Fibroblast of the conjunctiva (primary cell): ENCODE results near the gene SPAM1.
"Not testable (repeated sequence)": the region's sequence is repeated elsewhere in the genome, so short reads cannot be mapped to it uniquely, and the experiment has no call there.

Experiments
- DNase-seq: peaks from one replicate; pipeline ENCODE4 v3.0.0-alpha.2; 2010; ENCODE audit warnings: low read depth

SPAM1 gene, protein sequence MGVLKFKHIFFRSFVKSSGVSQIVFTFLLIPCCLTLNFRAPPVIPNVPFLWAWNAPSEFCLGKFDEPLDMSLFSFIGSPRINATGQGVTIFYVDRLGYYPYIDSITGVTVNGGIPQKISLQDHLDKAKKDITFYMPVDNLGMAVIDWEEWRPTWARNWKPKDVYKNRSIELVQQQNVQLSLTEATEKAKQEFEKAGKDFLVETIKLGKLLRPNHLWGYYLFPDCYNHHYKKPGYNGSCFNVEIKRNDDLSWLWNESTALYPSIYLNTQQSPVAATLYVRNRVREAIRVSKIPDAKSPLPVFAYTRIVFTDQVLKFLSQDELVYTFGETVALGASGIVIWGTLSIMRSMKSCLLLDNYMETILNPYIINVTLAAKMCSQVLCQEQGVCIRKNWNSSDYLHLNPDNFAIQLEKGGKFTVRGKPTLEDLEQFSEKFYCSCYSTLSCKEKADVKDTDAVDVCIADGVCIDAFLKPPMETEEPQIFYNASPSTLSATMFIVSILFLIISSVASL

DNA sequence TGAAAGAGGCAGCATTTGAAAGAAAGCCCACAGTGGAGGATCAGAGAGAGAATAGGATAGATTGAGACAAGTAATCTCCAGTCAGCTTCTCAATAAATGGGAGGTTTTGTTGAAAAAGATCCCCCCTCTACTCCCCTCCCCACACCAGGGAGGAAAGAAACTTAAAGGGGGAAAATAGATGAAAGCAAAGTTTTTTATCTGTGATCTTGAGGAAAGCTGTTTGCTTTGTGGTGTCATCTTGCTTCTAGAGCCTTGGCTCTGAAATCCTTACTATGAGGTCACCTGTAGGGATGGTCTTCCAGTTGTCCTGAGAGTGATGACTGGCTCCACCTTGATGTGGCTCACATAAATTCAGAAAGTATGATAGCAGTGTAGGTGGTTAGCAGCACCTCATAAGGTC, at the start of gene SPAM1:
Gene SPAM1 (plus strand): TSS at position 301 of the 400 bp plus-strand sequence. CDS start 28,330 bp downstream, outside the sequence.
- no peak for DNase-seq

DNA sequence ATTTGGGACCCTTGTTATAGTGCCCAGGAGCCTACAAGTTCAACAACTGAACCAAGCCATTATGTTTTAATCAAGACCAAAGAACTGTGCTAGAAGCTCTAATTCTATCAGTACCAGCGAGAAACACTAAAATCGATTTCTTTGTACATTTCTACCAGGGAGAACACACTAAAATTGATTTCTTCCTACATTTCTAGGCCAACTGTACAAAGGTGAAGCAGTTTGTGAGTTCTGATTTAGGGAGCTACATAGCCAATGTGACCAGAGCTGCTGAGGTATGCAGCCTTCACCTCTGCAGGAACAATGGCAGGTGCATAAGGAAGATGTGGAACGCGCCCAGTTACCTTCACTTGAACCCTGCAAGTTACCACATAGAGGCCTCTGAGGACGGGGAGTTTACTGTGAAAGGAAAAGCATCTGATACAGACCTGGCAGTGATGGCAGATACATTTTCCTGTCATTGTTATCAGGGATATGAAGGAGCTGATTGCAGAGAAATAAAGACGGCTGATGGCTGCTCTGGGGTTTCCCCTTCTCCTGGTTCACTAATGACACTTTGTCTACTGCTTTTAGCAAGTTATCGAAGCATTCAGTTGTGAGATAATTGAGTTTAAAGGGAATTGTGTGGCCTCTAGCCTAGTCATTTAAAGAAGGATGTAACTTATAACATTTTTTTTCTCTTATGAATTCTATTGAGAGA, 48.3 kb upstream of the SPAM1 start:
- DNase-seq = no peak

DNA sequence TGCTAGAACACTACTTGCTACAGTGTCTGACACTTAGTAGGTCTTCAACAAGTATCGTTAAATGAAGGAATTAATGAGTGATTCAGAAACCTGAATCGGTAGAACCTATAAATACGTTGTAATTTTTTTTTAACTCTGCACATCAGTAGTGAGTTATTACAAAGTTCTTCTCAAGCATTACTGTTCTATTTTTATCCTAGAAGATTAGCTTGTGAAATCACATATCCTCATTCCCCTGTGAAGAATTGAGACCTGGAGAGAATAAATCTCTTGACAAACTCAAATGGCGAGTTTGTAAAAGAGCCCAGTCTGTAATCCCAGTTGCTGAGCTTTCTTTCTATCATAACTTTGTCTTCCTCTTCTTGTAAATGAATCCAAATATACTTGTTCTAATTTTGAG, 45.4 kb upstream of the SPAM1 start:
- DNase-seq = no peak

GRCh38 chr7:123881300-123881699, 43.7 kb upstream of the SPAM1 start:
- DNase-seq = no peak

DNA sequence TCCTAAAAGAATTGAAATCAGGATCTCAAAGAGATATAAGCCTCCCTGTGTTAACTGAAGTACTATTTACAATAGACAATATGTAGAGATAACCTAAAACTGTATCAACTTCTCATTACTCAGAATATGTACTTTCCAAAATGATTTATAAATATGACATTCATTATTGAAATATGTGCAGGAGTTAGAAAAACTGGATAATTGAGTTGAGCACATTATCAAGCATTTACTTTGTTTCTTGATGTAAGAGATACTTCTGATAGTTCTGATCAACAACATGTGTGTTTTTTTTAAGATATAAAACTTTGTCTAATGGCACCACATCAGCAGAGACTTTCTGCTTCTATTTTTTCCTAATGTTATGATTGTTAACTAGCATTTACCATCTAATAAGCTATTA, 41.9 kb upstream of the SPAM1 start:
- no peak for DNase-seq

- no peak for DNase-seq
Measured at GRCh38 chr7:123888192-123888591, 36.8 kb upstream of the SPAM1 start.

- DNase-seq = not testable (repeated sequence)
Measured at GRCh38 chr7:123894753-123895152, 30.3 kb upstream of the SPAM1 start.

DNA sequence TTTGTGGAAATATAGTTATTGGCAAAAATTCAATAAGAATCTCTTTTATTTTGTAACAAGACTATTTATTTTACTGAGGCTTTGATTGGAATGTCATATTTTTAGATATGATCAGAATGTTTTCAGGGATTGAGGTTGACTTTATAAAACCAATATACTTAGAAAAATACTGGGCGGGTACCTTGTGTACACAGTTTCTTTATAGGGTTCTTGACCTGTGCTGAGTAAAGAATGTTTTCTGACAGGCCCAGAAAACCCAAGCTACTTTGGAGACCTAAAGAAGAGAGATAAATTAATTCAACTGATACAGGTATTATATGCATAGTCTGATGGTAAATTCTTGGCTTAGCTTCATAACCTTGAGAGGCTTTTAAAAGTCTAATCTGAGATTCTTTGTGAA, 23.9 kb upstream of the SPAM1 start:
- no peak for DNase-seq

- no peak for DNase-seq
Measured at GRCh38 chr7:123905714-123906113, 19.3 kb upstream of the SPAM1 start.

DNA sequence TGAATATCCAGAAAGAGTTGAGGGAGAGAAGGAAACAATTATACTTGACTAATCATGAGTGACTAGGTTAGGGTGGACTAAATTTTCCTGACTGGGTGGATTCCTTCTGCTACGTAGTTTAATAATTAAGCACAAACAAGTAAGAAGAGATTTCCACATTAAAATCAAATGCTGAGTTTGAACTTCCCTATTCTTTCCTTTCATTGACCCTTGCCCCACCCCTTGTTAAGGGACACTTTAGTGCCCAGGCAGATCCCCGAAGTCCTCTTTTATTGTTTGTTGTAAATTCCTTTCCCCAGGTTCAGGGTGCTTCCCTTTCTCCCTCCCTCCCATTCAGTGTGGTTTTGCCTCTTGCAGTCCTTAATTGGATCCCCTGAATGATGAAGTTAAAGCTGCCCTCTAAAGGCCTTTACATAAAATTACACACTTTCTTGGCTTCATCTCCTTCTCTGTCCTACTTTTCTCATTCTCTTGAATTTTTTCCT, 8.8 kb upstream of the SPAM1 start:
- no peak for DNase-seq

- DNase-seq = no peak
Measured at GRCh38 chr7:123917878-123918277, 7.2 kb upstream of the SPAM1 start.

- DNase-seq = no peak
Measured at GRCh38 chr7:123918309-123918708, 6.7 kb upstream of the SPAM1 start.

DNA sequence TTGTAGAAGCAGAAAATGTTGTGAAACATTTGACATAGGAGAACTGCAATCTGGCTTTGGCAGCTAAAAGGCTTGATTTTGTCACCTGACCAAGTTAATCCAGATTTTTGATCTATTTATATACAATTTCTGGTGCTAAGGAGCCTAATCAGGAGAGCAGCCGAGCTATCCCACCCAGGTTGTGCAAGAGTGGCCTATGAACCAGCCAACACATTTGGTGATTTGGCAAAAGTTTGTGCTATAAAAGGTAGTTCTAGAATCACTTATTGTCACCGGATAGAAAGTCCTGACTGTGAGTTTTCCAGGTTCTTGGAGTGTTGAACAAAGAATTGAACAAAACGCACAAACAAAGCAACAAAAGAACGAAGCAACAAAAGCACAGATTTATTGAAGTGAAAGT, 1.4 kb upstream of the SPAM1 start:
- DNase-seq = no peak

DNA sequence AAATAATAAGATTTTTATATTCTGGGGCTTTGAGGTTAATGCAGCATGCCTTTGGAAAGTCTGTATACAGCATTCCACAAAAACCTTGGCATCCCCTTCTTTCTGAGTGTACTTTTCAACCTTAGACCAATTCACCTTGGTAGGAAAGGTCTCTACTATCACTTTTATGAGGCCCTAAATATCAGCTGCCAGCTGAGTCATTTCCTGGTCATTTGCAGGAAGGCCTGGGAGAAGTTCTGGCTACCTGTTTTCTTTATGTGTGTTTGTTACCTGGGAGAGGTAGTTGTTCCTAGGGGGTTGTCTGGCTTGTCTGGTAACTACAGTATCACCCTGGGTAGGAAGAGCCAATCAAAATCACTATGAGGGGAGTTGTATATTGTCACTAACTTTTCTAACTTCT, 4.1 kb downstream of the SPAM1 start:
- DNase-seq = no peak

DNA sequence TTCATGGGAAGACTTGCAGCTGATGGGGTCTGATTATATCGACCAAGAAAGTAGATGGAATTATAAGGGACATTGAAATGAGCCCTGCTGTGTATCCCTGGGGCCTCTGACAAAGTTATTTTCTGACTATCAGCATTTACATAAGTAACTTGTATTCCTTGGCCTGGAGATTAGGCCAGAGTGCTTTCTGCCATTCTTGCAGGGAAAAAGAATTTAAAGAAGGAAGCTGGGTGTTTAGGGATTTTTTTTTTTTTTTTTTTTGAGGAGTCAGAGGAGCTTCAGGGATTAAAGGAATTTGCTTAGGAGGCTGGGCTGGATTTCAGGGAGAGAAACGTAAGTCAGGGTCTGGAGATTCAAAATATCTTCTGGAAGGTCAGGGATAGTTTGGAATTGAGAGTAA, 4.6 kb downstream of the SPAM1 start:
- no peak for DNase-seq

DNA sequence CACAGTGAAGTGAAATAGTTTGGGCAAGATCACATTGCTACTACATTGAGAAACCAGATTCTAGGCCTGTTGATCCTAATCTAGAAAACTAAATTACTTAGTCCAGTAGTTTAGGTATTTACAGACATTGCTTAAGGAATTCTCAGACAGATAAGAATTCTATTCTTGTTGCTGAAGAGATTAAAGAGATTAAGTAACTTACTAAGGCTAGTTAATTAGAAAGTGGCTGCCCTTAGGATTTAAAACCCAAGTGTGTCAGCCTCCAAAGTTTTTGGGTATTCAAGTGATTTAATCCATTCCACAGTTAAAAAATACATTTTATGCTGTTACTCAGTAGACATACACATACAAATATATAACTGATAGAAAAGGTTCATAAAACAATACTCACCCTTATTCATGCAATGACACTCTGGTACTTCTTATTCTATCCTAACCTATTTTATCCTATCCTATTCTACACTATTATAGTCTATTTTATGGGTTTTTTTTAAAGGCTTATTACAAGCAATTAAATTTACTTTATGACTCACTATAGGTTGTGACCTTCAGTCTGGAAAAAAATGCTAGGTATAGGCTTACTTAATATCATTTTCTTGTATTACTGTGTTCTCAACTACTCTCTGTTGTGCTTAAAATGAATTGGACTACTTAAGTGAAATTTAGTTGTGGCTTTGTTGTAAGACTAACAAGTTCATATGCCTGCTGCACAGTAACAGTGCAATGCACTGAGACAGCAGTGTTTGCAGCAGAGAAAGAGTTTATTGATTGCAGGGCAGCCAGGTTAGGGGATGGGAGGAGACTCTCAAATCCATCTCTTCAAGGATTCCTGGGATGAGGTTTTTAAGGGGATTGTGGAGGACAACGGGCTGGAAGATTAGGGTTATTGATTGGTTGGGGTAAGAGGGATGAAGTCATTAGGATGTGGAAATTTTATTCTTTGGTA, 10.7 kb downstream of the SPAM1 start:
- no peak for DNase-seq

- DNase-seq = no peak
Measured at GRCh38 chr7:123936388-123936787, 11.3 kb downstream of the SPAM1 start.

- DNase-seq = no peak
Measured at GRCh38 chr7:123939784-123940183, 14.7 kb downstream of the SPAM1 start.

DNA sequence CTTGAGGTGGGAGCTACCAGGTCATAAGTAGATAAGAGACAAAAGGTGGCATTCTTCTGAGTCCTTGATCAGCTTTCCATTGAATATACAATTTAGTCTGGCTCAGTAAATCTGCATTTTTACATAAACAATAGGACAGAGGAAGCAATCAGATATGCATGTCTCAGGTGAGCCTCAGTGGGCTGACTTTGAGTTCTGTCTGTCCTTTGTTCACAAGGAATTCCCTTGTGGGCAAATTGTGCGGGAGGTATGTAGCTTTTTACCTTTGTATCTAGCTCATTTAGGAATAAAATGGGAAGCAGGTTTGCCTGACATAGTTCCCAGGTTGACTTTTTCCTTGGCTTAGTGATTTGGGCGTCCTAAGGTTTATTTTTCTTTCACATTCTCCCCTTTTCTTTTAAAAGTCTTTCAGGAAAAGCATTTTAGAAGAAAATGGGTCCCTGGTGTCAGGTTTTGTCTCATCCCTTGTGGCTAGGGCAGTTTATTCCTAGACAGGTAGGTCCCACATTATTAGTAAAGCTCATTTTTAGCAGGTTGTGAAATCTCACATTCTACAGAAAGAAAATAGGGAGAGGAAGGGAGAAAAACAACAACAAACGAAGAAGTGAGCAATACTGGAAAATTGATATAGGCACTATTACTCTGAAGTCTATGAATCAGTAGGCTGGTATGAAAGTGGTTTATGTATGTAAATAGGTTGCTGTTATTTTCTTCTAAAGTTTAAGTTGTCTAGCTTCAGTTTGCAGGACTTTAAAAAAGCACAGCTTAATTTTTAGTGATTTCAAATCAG, 16.5 kb downstream of the SPAM1 start:
- no peak for DNase-seq

DNA sequence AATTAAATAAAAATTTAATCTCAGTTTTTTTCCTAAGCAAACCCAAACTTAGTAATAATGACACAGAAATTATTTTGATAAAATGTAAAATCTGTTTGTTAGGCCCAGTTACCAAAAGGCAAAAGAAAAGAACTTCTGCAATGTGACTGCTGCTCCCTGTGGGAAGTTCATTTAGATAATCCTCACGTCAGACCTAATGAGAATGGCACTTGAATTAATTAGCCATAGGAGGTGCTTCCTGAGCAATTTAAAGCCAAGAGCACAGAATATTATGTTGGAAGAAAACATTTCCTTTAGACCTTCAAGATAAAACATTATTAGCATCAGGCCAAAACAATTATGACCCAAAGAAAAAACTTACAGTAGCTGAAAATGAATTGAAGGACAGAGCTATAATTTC, 19.4 kb downstream of the SPAM1 start:
- no peak for DNase-seq

DNA sequence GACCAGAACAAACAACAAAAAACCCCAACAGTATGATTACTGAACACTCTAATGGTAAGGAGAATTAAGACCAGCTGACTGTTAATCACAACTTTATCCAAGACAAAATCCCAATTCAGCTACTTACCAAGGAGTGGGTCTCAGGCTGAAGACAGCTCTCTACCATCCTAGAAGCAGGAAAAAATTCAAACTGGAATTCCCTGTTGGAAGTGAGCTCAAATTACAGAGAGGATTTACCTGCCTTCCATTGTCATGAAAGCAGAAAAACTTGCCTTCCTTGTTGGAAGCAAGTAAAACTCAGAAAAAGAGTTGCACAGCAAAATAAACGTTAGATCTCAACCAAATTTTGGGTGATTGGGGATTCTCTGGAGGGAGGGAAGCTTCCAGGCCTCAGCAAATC, 20.9 kb downstream of the SPAM1 start:
- DNase-seq = no peak
